Measurements from ENCODE around the gene POLE.

The POLE gene

DNA sequence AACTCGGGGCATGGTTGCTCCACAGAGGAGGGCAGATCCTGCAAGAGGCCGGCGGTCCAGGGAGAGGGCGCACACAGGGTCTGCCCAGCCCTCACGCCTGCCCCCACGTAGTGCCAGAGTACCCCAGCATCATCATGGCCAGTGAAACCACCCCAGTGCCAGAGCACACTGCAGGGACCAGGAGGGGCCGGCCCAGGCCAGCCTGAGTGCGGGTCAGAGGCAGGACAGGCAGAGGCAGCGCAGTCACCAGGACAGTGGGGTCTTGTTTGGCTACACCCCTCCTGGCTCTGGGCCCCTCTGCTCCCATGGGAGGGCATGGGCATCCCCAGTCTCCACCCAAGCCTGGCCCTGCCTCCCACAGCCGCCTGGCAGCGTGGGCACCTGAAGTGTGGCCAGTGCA, 111.5 kb downstream of the POLE start:
- no peak for DNase-seq

DNA sequence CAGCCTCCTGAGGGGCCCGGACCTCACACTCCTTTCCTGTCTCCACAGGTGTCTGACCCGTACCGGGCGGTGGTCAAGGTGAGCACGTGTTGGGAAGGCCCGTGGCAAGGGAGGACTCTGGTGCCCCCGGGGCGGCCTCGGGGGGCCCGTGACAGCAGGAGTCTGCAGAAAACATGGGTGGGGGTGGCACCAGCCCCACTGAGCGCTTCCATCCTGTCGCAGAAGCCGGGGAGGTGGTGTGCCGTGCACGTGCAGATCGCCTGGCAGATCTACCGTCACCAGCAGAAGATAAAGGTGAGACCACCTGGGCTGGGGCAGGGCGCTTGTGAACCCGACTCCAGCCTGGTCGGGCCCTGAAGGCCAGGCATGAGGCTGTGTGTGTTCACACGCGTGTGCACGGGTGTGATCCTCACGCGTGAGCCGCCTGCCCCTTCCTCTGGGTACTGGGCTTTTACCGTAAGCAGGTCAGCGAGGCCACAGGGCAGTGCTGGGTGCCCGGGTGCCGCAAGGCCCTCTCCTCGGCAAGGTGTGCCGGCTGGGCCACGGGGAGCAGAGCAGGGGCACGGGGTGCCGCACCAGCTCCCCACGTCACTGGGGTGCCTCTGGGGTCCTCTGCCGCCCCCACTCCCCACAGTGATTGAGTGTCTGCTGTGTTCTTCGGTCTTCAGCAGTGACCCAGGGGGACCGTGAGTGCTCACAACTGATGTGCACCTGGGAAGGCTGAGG, 112.7 kb downstream of the POLE start:
- no peak for DNase-seq

Data from CD4-positive, alpha-beta T cell treated with Interleukin-4 for 4 hours (primary cell).